Measurements from ENCODE around the gene HNRNPA2B1.
"Not testable (repeated sequence)": the region's sequence is repeated elsewhere in the genome, so short reads cannot be mapped to it uniquely, and the experiment has no call there.

HNRNPA2B1 gene

DNA sequence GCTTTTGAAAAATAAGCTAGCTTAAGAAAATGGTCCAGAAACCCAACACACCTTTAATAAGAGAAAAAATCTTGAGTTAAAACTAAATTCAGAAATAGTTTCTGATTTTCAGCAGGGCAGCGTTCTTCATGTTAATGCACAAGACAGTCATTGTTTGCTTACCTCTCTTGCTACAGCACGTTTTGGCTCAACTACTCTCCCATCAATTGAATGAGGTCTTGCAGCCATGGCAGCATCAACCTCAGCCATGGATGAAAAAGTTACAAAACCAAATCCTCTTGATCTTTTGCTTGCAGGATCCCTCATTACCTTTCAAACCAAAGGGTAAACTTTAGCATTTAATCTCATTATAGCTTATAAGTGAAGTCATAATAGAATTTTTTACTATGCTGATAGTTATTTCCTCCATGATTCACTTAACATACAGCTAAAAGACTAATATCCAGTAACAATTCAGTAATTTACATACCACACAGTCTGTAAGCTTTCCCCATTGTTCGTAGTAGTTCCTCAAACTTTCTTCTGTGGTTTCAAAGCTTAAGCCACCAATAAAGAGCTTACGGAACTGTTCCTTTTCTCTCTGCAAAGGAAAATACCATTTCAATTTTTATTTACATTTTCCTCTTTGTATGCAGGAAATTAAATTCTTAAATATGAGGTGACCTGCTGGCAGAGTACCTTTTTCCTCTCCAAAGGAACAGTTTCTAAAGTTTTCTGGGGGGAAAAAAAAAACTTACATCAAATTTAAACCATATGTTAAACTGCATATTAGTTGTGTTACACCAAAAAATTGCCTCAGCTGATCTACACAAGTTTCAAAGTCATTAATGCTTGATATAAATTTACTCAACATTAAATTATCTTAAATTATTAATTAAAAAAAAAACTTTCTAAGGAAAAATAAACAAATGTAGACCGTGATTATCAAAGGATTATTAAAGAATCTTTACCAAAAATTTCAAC lies 3.1 kb downstream of the HNRNPA2B1 start:
- Histone ChIP-seq H3K4me3 (ENCODE audit: extremely low read depth, insufficient read depth, low read length, poor library complexity, severe bottlenecking) (peak overlapping the region; percentile 93), H3K36me3 (ENCODE audit: control insufficient read depth, insufficient read depth, low read length) (peaks cover 69% of the 10 kb centered on the region), H3K4me1 (ENCODE audit: control insufficient read depth, insufficient read depth, low read length, poor library complexity, severe bottlenecking) (peaks cover 10% of the 10 kb centered on the region), H3K9me3 (ENCODE audit: control insufficient read depth, low read length) (no peaks in the 10 kb centered on the region), H3K27ac (ENCODE audit: low read depth, low read length, severe bottlenecking) (no peak overlapping the region)
- WGBS, 2 experiments (ENCODE audit: insufficient coverage in 2 of 2) = 16 to 19% methylated on average over 4 of the region's 5 CpGs

DNA sequence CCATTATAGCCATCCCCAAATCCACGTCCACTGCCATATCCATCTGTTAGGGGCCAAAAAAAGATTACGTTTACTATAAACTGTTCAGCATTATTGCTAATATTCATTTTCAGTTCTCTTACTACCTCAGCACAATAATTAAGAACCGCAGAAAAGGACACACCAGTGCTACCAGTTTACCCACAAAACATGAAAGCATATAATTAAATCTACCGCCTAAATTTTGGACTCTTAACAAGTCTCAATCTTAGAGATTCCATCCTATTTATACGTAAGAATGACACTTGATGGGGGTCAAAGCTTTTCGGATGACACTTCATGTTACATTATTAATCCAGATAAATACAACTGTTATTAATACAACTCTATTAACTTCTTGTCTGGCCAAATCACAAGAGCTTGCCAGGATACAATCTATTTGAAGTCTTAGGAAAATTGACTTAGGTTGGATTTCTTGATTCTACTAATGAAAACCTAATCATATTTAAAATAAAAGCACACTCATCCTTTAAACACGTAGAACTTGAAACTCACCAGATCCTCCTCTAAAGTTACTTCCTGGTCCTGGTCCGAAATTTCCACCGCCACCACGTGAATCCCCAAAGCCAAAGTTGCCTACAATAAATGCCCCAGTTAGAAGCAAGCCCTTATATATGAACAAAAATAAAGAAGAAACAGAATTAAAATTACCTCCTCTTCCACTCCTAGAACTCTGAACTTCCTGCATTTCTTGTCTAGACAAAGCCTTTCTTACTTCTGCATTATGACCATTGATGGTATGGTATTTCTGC lies 4.5 kb downstream of the HNRNPA2B1 start:
- peak overlapping the region; percentile 93 for H3K4me3 ChIP-seq (ENCODE audit: extremely low read depth, insufficient read depth, low read length, poor library complexity, severe bottlenecking)
- H3K36me3 ChIP-seq (ENCODE audit: control insufficient read depth, insufficient read depth, low read length) = peaks cover 81% of the 10 kb centered on the region
- 79 to 86% methylated on average over 1 to 8 of the region's 10 CpGs for WGBS, 2 experiments (ENCODE audit: insufficient coverage in 2 of 2)
- H3K9me3 ChIP-seq (ENCODE audit: control insufficient read depth, low read length) = no peaks in the 10 kb centered on the region
- peaks cover 10% of the 10 kb centered on the region for H3K4me1 ChIP-seq (ENCODE audit: control insufficient read depth, insufficient read depth, low read length, poor library complexity, severe bottlenecking)
- H3K27ac ChIP-seq (ENCODE audit: low read depth, low read length, severe bottlenecking) = no peak overlapping the region

DNA sequence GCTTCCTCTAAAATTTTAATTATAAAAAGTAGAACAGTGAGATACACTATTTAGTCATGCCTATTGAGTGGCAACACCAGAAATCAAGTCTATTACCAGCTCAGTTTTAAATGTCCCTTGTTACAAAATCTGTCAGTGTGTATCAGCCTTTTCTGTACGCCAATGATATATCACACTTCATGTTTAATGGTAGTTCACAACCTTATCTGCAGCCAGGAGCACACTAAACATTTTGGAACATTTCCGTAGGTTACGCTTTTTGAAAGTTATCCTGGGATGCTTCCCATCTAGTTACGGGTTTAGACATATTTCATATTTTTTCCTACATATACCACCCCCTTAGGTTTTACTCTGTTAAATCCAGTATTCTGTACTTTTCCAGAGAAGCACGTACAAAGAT lies 5.4 kb downstream of the HNRNPA2B1 start:
- Histone ChIP-seq H3K4me3 (ENCODE audit: extremely low read depth, insufficient read depth, low read length, poor library complexity, severe bottlenecking) (no peak overlapping the region), H3K27ac (ENCODE audit: low read depth, low read length, severe bottlenecking) (no peak overlapping the region), H3K9me3 (ENCODE audit: control insufficient read depth, low read length) (no peaks in the 10 kb centered on the region), H3K4me1 (ENCODE audit: control insufficient read depth, insufficient read depth, low read length, poor library complexity, severe bottlenecking) (peaks cover 10% of the 10 kb centered on the region), H3K36me3 (ENCODE audit: control insufficient read depth, insufficient read depth, low read length) (peaks cover 90% of the 10 kb centered on the region)
- 95 to 98% methylated on average over 4 of the region's 5 CpGs for WGBS, 2 experiments (ENCODE audit: insufficient coverage in 2 of 2)

DNA sequence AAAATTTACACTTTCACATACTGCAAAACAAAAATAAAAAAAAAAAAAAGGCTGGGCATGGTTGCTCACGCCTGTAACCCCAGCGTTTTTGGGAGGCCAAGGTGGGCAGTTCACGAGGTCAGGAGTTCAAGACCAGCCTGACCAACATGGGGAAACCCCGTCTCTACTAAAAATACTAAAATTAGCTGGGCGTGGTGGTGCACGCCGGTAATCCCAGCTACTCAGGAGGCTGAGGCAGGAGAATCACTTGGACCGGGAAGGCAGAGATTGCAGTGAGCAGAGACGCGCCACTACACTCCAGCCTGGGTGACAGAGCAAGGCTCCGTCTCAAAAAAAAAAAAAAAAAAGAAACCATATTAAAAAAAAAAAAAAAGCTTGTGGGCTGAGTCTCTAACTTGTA lies 5.8 kb downstream of the HNRNPA2B1 start:
- H3K9me3 ChIP-seq (ENCODE audit: control insufficient read depth, low read length); H3K4me3 ChIP-seq (ENCODE audit: extremely low read depth, insufficient read depth, low read length, poor library complexity, severe bottlenecking); H3K27ac ChIP-seq (ENCODE audit: low read depth, low read length, severe bottlenecking): not testable (repeated sequence)
- Histone ChIP-seq H3K4me1 (ENCODE audit: control insufficient read depth, insufficient read depth, low read length, poor library complexity, severe bottlenecking) (peaks cover 10% of the 10 kb centered on the region), H3K36me3 (ENCODE audit: control insufficient read depth, insufficient read depth, low read length) (peaks cover 91% of the 10 kb centered on the region)
- 87 to 90% methylated on average over 7 of the region's 11 CpGs for WGBS, 2 experiments (ENCODE audit: insufficient coverage in 2 of 2)

DNA sequence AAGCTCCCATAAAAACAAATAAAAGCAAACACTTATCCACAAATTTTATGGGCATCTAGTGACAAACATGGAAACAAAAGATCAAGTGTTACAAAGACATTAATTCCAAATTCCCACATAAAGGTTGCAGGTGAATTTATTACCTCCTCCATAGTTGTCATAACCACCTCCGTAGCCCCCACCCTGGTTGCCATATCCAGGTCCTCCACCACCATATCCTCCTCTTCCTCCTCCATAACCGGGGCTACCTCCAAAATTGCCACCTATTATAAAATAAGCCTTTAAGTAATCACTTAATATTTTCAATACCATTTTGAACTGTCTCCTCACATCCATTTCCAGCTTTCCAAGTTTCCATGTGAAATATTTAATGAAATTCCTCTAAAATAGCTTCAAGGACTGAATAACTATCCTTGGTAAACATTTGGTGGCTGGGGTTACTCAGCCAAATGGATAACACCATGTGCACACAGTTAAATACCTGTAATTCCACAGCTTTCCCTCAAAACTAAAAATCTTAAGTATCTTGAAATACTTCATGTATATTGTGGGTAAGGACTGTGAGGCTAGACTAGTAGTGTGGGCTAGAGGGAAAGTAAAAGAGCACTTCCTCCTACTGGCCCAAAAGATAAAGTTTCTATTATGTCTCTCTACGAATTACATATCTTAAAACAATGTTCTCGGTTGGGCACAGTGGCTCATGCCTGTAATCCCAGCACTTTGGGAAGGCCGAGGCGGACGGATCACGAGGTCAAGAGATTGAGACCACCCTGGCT lies 6.9 kb downstream of the HNRNPA2B1 start:
- Histone ChIP-seq H3K9me3 (ENCODE audit: control insufficient read depth, low read length) (no peaks in the 10 kb centered on the region), H3K27ac (ENCODE audit: low read depth, low read length, severe bottlenecking) (no peak overlapping the region), H3K36me3 (ENCODE audit: control insufficient read depth, insufficient read depth, low read length) (peaks cover 91% of the 10 kb centered on the region), H3K4me3 (ENCODE audit: extremely low read depth, insufficient read depth, low read length, poor library complexity, severe bottlenecking) (no peak overlapping the region), H3K4me1 (ENCODE audit: control insufficient read depth, insufficient read depth, low read length, poor library complexity, severe bottlenecking) (peaks cover 10% of the 10 kb centered on the region)
- WGBS, 2 experiments (ENCODE audit: insufficient coverage in 2 of 2) = 92 to 100% methylated on average over 7 to 8 of the region's 8 CpGs

DNA sequence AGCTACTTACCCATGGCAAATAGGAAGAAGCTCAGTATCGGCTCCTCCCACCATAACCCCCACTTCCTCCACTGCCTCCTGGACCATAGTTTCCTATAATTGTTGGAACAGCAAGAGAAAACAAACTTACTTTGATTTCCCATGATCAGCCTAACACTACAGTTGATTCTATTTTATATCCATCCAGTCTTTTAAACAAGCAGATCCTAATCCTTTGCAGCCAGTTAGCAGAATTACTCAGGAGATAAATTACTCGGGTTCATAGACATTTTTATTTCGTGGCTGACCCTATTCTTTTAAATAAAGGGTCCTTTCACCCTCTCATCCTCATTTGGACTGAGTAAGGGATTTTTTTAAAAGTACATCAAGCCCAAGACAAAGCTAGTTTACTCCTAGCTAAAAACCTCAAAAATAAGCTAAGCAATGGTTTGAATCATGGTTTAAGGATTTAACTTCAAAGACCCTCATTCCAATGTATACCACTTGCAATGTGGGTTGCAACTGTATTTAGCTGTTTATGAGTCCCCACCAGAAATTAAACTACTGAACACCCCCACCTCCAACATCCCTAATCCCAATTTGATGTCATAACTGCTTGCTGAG lies 8.0 kb downstream of the HNRNPA2B1 start:
- H3K27ac ChIP-seq (ENCODE audit: low read depth, low read length, severe bottlenecking) = peak overlapping the region; percentile 39
- H3K4me1 ChIP-seq (ENCODE audit: control insufficient read depth, insufficient read depth, low read length, poor library complexity, severe bottlenecking) = peaks cover 10% of the 10 kb centered on the region
- WGBS, 2 experiments (ENCODE audit: insufficient coverage in 2 of 2) = 100% methylated on average over 1 of the region's 3 CpGs
- H3K36me3 ChIP-seq (ENCODE audit: control insufficient read depth, insufficient read depth, low read length) = peaks cover 96% of the 10 kb centered on the region
- no peak overlapping the region for H3K4me3 ChIP-seq (ENCODE audit: extremely low read depth, insufficient read depth, low read length, poor library complexity, severe bottlenecking)
- H3K9me3 ChIP-seq (ENCODE audit: control insufficient read depth, low read length) = no peaks in the 10 kb centered on the region

DNA sequence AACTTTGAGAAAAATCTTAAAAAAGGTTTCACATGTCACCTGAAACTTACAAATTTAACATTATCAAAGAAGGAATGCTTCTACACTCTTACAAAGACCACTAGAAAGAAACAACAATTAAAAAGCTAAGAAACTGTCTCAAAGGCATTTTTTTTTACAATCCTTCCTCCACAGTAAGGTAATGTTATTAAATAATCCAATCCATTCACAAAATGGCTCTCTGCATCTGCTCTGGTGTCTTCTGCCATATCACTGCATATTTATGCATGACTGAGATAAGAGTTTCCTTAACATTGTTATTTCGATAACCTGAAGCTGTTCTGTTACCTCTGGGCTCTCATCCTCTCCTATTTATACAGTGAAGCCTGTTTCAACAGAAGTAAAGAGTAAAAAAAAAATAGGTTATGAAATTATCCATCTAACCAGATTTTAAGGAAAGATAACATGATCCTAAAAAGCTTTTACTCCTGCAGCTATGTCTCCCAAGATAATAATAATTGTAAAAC lies 8.5 kb downstream of the HNRNPA2B1 start:
- Histone ChIP-seq H3K9me3 (ENCODE audit: control insufficient read depth, low read length) (no peaks in the 10 kb centered on the region), H3K36me3 (ENCODE audit: control insufficient read depth, insufficient read depth, low read length) (peaks cover 96% of the 10 kb centered on the region), H3K27ac (ENCODE audit: low read depth, low read length, severe bottlenecking) (no peak overlapping the region)

DNA sequence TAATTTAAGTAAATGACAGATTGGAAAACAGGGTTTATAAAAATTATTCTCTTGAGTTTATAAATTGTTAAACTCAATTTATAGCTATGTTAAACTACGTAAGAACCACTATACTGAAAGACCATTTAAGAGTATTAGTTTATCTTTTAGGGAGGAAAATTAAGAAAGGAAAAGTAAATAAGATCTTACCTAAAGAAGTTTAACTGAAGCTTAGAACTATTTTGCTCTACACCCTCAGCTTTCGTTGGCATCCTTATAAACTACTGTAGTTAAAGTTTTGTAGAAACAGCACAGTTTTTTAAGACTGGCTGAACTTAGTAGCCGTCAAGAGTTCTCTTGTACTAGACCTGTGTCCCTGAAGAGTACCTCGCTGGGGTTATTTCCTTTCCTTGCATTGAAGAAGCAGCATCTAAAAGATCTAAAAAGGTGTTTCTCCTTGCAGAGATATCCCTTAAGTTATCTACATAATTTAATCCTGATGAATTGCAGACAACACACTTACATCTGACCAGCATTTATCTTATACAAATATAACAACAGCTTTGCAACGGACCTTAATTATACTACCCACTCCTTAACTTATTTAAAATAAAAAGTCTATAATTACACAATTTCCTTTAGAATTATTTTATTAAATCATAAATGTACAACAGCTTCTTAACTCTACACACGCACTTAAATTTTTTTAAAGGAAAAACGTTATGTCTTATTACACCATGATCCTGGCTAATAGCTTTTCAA lies 9.1 kb downstream of the HNRNPA2B1 start:
- Histone ChIP-seq H3K4me3 (ENCODE audit: extremely low read depth, insufficient read depth, low read length, poor library complexity, severe bottlenecking) (no peak overlapping the region), H3K27ac (ENCODE audit: low read depth, low read length, severe bottlenecking) (no peak overlapping the region), H3K36me3 (ENCODE audit: control insufficient read depth, insufficient read depth, low read length) (peaks cover 91% of the 10 kb centered on the region), H3K4me1 (ENCODE audit: control insufficient read depth, insufficient read depth, low read length, poor library complexity, severe bottlenecking) (peaks cover 4% of the 10 kb centered on the region), H3K9me3 (ENCODE audit: control insufficient read depth, low read length) (no peaks in the 10 kb centered on the region)
- whole genome bisulfite sequencing, 2 experiments (ENCODE audit: insufficient coverage in 2 of 2) = 81 to 92% methylated on average over 2 to 4 of the region's 7 CpGs

More for the DNA sequence above, 8.5 kb downstream of the HNRNPA2B1 start:
- H3K4me1 ChIP-seq (ENCODE audit: control insufficient read depth, insufficient read depth, low read length, poor library complexity, severe bottlenecking) = peaks cover 8% of the 10 kb centered on the region
- WGBS, 2 experiments (ENCODE audit: insufficient coverage in 2 of 2) = no CpG with 5 or more reads among the region's 1 CpG
- H3K4me3 ChIP-seq (ENCODE audit: extremely low read depth, insufficient read depth, low read length, poor library complexity, severe bottlenecking) = no peak overlapping the region

DNA sequence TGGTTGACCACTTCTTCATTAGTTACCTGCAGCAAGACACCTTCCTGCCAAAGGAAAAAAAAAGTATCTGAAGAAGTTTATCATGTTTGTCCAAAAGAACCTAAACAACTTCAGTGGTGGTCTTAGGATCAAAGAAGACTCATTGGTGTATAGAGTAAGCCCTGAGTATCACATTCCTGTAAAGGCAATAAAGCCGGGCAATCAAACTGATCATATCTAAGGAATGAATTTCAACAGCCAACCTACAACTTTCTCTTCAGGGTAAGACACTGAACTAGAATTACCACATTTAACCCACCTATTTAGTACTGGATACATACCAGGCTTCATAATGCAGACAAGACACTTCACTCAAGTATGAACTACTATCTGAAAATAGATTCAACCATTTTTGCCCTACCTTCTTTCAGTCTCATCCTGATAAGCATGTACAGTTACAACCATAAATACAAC lies 10.1 kb downstream of the HNRNPA2B1 start:
- H3K4me3 ChIP-seq (ENCODE audit: extremely low read depth, insufficient read depth, low read length, poor library complexity, severe bottlenecking) = no peak overlapping the region
- 100% methylated on average over 1 of the region's 1 CpG; no CpG with 5 or more reads in 1 of the 2 experiments for WGBS, 2 experiments (ENCODE audit: insufficient coverage in 2 of 2)
- no peaks in the 10 kb centered on the region for H3K9me3 ChIP-seq (ENCODE audit: control insufficient read depth, low read length)
- peaks cover 82% of the 10 kb centered on the region for H3K36me3 ChIP-seq (ENCODE audit: control insufficient read depth, insufficient read depth, low read length)
- no peak overlapping the region for H3K27ac ChIP-seq (ENCODE audit: low read depth, low read length, severe bottlenecking)
- no peaks in the 10 kb centered on the region for H3K4me1 ChIP-seq (ENCODE audit: control insufficient read depth, insufficient read depth, low read length, poor library complexity, severe bottlenecking)
